NOMO-1 (cell line): ENCODE measurements around the gene RTCA.

Experiments
- DNase-seq, 2 experiments: peaks; one replicate each; lab custom pipeline; 2025; ENCODE audit not compliant: unreplicated experiment in 2 of 2; lab: John Stamatoyannopoulos, UW

The RTCA gene

DNA sequence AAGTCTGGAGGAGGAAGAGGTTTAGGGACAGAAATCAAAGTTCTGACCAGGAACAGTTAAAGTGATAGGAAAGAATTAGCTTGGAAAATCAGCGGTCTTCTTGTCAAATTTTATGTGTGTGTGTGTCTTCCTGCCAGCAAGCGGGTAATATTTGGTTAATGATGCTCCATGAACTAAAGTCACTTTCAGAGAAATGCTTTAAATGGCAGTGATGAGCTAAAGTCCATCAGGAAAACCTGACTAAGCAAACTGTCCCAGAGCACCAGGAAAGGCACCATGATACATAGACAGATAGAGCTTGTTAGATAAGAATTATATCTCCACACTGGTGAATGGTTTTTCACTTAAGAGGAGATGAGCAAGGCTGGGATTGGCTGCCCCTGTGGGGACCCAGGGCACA, 76.3 kb downstream of the RTCA start:
- no peak for DNase-seq
